ENCODE results near the gene LHB.
"Not testable (repeated sequence)": the region's sequence is repeated elsewhere in the genome, so short reads cannot be mapped to it uniquely, and the experiment has no call there.

Gene LHB

GRCh38 chr19:49017041-49017665 is at the start of gene LHB:
TSS of gene LHB (minus strand) at chr19:49017091. CDS start at chr19:49017081, 10 bp downstream.
- in situ Hi-C loops (cut with MboI; ENCODE audit: low sequenced_read_pairs): no loop called here

GRCh38 chr19:49065905-49066512 is 49.1 kb upstream of the LHB start:
- in situ Hi-C loops (cut with MboI; ENCODE audit: low sequenced_read_pairs): no loop called here

GRCh38 chr19:49064768-49065611 is 48.1 kb upstream of the LHB start, which contains the start of gene NTF4:
TSS of gene NTF4 (minus strand) at chr19:49064818. CDS start at chr19:49061997, 2,821 bp downstream.
- in situ Hi-C loops (cut with MboI; ENCODE audit: low sequenced_read_pairs): no loop called here

- in situ Hi-C loops (cut with MboI; ENCODE audit: low sequenced_read_pairs): no loop called here
Observed at GRCh38 chr19:49064029-49064629, 47.2 kb upstream of the LHB start.

GRCh38 chr19:49061445-49061844 is 44.6 kb upstream of the LHB start:
- in situ Hi-C loops (cut with MboI; ENCODE audit: low sequenced_read_pairs): no loop called here

DNA sequence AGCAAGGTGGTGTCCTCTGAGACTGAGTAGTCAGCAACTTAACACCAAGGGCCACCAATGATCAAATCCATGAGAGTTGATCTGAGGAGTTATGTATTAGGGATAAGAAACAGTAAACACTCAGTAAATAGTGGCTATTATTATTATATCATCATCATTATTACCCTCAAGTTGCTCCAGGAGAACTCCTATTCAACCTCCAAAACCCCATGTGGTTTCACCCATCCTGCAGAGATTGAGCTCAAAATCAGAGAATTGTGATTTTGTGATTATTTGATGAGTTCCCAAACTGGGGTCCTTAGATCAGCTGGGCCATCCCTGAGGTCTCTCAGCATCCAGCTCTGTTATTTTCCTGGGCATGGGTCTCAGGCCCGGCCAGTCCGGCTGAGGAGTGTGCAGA is 44.1 kb upstream of the LHB start:
- in situ Hi-C loops (cut with MboI; ENCODE audit: low sequenced_read_pairs): no loop called here

DNA sequence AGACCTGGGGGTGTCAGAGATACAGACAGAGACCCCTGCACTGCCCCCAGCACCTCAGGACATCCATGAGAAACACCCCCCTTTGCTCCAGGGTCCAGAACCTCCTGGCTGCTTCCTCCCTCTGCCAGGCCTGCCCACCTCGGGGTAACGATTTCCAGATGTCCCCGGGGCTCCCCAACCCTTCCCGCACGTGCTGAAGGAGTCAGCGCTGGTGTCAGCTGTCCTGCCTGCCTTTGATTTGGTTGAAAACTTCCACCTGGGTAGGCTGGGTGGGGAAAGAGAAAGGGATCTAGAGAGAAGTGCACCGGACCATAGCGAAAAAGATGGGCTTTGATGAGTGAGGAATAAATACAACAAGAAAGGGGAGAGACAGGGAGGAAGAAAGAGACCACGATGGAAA is 42.2 kb upstream of the LHB start:
- in situ Hi-C loops (cut with MboI; ENCODE audit: low sequenced_read_pairs): no loop called here

DNA sequence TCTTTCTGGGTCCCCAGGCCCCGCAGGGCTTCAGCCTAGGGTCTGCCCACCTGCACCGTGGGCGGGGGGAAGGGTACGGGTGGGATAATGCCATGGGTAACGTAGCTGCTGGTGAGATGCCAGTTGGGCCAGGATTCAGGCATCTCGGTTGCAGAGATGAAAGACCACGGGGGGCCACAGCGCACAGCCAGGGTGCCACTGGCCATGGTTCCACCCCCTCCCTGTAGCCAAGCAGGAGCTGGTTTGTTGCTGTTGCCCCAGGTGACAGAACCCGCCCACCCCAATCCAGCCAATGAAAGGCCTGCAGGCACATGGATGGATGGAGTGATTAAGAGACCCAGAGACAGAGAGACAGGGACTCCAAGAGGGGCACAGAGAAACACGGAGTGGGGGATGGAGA is 41.7 kb upstream of the LHB start:
- in situ Hi-C loops (cut with MboI; ENCODE audit: low sequenced_read_pairs): no loop called here

- in situ Hi-C loops (cut with MboI; ENCODE audit: low sequenced_read_pairs): no loop called here
Observed at GRCh38 chr19:49057636-49058234, 40.8 kb upstream of the LHB start, which contains the start of gene CGB7. TSS of gene CGB7 (minus strand) at chr19:49057749. CDS start at chr19:49055375, 2,374 bp downstream.

- in situ Hi-C loops (cut with MboI; ENCODE audit: low sequenced_read_pairs): not testable (repeated sequence)
Observed at GRCh38 chr19:49056902-49057596, 40.2 kb upstream of the LHB start.

DNA sequence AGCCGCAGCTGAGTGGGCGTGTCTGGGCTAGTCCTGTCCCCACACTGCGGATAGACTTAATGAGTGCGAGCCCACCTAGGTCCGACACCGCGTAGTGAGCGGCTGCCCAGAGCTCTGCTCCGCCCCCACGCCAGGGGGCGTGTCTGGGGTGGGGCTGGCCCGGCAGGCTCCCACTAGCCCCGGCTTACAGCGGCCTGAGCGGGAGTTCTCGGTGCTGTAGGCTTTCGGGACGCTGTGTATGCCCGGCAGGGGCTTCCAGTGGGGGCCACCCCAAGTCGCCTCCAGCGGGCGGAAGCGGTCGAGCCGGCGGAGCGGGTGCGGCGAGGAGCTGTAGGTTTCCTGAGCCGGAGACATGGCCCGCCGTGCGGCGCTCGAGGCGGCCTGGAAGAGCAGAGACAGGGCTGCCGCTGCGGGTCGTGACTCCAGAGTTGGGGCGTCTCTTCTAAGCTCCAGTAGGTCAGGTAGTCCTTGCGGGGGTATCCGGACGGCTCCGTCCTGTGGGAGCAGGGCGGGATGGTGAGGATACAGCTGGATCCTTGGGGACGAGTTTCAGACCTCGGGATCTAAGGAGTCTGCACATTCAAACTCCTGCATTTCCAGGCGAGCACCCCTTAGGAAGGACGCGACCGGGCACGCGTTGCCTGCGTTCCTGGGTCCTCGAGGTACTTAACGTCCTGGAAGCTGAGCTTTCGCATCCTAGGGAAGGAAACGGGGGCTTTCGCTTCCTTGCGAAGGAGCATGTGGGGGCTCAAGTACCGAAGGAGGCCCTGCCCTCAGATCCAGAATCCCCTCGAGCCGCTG is 39.4 kb upstream of the LHB start:
- in situ Hi-C loops (cut with MboI; ENCODE audit: low sequenced_read_pairs): no loop called here

- in situ Hi-C loops (cut with MboI; ENCODE audit: low sequenced_read_pairs): not testable (repeated sequence)
Observed at GRCh38 chr19:49050376-49051033, 33.6 kb upstream of the LHB start.

DNA sequence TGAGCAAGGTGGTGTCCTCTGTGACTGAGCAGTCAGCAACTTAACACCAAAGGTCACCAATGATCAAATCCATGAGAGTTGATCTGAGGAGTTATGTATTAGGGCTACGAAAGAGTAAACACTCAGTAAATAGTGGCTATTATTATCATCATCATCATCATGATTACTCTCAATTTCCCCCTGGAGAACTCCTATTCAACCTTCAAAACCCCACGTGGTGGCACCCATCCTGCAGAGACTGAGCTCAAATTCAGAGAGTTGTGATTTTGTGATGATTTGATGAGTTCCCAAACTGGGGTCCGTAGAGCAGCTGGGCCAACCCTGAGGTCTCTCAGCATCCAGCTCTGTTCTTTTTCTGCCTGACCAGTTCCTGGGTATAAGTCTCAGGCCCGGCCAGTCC is 32.9 kb upstream of the LHB start:
- in situ Hi-C loops (cut with MboI; ENCODE audit: low sequenced_read_pairs): not testable (repeated sequence)

DNA sequence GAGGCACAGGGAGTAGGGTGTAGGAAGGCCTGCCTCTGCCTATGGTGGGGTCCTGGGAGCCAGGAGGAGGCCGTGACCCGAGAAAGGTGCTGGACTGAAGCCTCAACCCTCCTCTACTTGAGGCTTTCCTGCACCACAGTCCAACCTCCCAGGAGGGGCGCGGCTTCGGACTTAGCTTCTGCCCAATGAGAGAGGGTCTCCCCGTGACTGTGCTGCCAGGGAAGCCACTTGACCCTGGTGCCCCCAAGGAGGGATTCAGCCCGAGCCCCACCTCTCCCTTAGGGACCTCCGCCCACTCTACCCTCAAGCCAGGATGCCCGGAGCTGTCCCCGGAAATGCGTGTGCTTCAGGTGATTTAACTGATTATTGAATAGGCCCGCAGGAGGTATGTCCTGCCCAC is 32.1 kb upstream of the LHB start, which contains the start of gene CGB8:
TSS of gene CGB8 (minus strand) at position 101 of the 400 bp plus-strand sequence. CDS start 372 bp downstream, outside the sequence.
- in situ Hi-C loops (cut with MboI; ENCODE audit: low sequenced_read_pairs): not testable (repeated sequence)

- in situ Hi-C loops (cut with MboI; ENCODE audit: low sequenced_read_pairs): not testable (repeated sequence)
Observed at GRCh38 chr19:49043548-49043947, 26.7 kb upstream of the LHB start, which contains the start of gene CGB5. TSS of gene CGB5 (plus strand) at chr19:49043848. CDS start at chr19:49044210, 362 bp downstream.

DNA sequence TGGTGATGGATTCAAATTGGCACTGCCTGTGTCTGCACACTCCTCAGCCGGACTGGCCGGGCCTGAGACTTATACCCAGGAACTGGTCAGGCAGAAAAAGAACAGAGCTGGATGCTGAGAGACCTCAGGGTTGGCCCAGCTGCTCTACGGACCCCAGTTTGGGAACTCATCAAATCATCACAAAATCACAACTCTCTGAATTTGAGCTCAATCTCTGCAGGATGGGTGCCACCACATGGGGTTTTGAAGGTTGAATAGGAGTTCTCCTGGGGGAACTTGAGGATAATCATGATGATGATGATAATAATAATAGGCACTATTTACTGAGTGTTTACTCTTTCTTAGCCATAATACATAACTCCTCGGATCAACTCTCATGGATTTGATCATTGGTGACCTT is 25.8 kb upstream of the LHB start:
- in situ Hi-C loops (cut with MboI; ENCODE audit: low sequenced_read_pairs): not testable (repeated sequence)

GRCh38 chr19:49042177-49042576 is 25.3 kb upstream of the LHB start:
- in situ Hi-C loops (cut with MboI; ENCODE audit: low sequenced_read_pairs): no loop called here

GRCh38 chr19:49039736-49040135 is 22.8 kb upstream of the LHB start:
- in situ Hi-C loops (cut with MboI; ENCODE audit: low sequenced_read_pairs): not testable (repeated sequence)

Measured in hTERT RPE-1 (cell line).